Dedifferentiated amniotic fluid mesenchymal stem cell (primary cell): ENCODE measurements around the gene SRPRB.

Experiments
- DNase-seq: peaks from one replicate; pipeline ENCODE4 v3.0.0-alpha.2; 2016; ENCODE audit errors: extremely low spot score

The SRPRB gene

DNA sequence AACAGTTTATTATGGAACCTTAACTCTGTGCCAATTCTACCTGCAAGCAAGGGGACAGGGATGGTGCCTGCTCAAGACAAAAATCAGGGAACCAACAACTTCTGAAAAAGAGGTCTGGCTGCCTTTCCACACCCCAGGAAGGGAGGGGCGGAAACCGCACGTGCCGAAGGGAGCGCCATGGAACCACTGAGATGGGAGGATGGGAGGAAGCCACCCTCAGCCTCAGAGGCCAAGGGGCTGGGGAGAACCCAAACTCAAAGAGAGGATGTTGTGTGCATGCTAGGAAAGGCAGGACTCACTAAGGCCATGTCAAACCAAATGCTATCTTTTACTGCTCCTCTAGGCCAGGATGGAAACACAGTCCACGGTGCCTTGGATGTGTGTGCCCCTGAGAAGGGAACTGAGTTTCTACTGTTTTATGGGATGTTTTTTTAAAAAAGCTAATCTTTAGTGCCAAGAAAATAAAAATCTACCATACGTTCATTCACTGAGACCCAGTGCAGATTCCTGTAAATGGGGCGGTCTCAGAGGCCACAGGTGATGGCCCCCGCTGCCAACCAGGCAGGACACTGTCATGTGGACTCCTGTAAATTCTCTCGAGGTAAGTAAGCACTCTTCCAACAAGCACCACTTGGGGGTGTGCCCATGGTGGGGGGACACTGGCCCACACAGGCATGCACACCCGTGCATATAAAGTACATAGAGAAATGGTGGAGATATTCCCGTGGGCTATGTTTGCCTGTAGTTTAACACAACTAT lies 20.5 kb downstream of the SRPRB start:
- no peak for DNase-seq

GRCh38 chr3:133827136-133827535 lies 21.5 kb downstream of the SRPRB start:
- DNase-seq = no peak

DNA sequence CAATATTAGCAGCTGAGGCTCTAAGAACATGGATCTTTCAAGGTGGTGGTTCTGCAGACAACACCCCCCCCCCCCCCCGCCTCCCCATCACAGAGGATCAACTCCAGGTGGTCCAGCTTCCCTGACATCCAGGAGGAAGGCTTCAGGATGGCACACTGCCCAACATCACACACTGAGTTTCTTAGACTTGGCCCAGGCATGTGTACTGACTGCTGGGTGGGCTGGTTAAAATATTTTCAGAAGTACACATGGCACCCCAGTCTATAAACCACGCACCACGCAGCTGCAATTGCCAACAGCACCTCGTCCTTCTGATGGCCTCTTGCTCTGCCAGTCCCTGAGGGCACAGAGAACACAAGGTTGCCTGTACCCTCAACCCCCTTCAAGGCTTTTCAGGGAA lies 22.1 kb downstream of the SRPRB start:
- DNase-seq = no peak

DNA sequence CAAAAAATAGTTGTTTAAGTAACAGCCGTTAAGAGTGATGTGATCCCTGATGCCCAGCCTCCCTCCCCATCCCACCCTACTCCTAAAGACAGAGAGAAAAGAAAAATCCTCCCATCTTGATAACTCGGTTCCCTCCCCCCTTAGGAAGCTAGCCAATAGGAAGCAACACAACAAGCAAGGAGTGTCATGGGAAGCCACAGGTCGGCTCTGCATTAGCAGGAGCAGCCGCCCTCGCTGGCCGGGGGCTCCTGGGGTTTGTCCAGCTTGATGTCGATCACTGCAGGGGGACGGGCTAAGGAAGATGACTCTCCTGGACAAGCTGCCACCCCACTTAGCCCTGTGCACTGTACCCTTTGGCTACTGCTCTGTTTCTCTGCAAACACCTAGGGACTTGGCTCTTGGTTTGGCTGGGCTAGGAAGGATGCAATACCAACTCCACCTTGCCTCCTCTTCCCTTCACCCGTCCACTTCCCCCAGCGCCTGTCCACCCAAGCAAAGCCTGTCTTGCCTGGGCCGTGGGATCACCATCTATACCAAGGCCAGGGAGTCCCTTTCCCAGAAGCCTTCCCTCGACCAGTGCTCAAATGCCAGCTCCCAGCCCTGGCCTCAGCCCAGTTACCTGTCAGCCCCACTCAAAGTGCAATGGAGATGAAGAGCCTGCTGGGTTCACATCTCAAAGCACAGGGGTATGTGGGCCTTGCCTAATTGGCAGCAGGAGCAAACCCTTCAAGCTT lies 23.1 kb downstream of the SRPRB start:
- DNase-seq = no peak

DNA sequence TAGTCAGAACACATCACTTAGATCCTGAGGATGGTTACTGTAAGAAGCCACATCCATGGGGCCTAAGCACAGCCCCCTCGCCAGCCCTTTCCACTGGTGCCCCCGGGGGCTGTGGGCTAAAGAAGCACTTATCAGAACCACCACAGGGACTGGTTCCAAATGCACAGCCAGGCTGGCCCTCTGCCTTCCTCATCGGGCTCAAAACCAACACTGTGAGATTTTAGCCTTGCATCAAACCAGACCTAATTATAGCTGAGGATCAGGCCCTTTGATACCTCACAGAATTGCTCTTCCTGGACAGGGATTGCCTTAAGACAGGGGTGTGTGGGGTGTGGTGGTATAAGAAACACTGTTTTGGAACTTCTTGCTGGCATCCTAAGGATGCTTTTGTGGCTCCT lies 23.7 kb downstream of the SRPRB start:
- no peak for DNase-seq

- DNase-seq = no peak
Measured at GRCh38 chr3:133830071-133830470, 24.5 kb downstream of the SRPRB start.

- DNase-seq = no peak
Measured at GRCh38 chr3:133831966-133832801, 26.6 kb downstream of the SRPRB start.

DNA sequence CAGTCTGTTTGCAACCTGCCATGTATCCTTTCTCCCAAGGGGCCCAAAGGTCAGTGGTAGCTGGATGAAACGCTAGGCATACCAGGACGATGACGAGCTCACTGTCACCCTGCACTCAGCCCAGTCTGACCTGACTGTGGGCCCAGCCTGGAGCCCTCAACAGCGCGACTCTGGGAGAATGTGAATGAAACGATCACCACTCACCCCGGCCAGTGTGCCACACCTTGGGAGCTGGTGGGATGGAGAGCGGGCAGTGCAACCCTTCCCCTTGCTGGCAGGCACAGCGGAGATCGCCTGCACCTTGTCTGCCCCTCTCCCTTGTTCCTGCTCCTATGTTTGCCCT lies 27.2 kb downstream of the SRPRB start:
- DNase-seq = no peak

- no peak for DNase-seq
Measured at GRCh38 chr3:133833267-133833666, 27.7 kb downstream of the SRPRB start.

GRCh38 chr3:133833880-133834620 lies 28.4 kb downstream of the SRPRB start:
- DNase-seq = no peak

GRCh38 chr3:133834621-133835417 lies 29.2 kb downstream of the SRPRB start:
- DNase-seq = no peak

- no peak for DNase-seq
Measured at GRCh38 chr3:133835418-133835743, 29.8 kb downstream of the SRPRB start.

DNA sequence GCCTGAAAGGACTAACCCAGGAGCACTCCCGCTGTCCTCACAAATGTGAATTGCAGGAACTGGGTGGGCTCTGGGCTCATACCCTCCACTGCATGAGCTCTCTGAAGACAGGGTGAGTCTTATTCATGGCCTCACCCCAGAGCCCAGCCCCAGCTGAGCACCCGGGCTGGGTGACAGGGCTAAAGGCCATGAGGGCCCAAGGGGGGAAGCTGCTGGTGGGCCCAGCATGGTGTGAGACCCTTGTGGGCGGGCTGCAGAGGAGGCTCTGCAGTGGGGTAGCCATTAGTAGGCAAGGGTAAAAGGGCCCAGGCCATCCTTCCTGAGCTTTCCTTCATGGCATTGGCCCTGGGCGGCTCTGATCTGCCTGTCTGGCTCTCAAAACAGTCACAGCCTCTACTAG lies 30.3 kb downstream of the SRPRB start:
- DNase-seq = no peak

- DNase-seq = no peak
Measured at GRCh38 chr3:133836497-133837158, 31.0 kb downstream of the SRPRB start.

DNA sequence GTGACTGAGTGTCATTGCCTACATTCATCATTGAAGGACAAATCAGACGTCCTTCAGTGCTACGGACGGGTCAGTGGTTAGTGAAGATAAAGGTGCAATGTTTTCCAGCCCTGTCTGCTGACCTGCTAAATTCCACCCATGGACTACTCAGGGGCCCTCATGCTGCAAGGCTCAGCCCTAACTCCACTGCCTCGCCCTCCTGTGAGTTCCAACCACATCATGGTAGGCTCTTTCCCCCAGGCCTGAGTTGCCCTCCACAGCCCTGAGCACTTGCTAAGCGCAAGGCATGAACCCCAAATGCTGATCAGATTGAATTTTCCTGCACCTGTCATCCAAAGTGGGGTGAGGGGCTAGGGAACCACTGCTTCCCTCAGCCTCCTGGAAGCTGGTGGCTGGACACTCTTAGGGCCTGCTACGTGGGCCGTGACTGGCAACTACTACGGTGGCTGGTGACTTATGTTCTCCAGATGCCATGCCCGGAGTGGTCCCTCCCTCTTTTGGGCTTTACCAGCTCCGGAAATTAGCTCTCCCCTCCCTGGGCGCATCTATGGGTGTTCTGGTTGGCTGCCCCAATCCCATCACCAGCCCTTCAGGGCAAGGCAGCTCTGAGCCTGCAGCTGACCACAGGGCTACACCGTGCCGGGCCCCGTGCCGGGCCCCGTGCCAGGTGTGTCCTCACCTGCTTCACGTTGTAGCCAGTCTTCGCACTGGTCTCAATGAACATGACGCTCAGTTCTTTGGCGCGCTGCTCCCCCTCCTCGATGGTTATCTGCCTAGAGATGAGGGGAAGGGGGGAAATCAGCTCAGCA lies 32.1 kb downstream of the SRPRB start:
- no peak for DNase-seq

- no peak for DNase-seq
Measured at GRCh38 chr3:133838296-133838789, 32.7 kb downstream of the SRPRB start.

DNA sequence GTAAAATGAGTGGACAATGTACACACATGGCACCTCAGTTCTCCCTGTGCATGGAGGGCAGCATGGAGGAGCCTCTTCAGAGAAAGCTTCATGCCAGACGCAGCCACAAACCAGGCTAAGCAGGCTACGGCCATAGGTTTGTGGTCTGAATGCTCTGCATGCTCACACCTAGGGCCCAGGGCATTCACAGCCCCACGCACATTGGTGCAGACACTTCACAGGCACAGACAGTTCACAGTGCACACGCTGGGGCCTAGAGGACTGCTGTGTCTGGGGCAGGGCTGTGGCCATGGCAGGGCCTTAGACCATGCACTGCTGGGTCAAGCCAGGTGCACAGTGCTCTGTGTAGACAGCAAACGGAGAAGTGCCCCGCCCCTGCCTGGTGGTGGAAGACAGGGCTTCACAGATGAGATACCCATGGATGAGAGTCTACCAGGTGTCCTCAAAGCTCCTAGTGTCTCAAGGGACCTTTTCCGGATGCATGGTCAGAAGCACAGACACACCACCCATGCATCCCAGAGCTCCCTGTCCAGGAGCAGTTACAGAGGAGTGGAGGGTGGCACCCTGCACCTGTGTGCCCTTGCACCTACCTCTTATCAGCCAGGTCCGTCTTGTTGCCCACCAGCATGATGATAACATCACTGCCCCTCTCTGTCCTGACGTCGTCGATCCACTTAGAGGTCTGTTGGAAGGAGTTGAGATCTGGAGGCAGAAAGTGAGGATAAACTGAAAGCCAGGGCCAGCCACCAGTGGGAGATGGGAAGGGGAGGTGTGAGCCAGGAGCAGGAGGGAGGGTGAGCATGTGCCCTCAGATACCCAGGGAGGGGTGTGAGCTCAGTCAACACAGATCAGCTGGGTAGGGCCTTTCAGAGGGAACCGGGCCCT lies 33.5 kb downstream of the SRPRB start:
- DNase-seq = no peak

GRCh38 chr3:133840055-133840737 lies 34.6 kb downstream of the SRPRB start:
- DNase-seq = no peak
